ENCODE data around the gene ANKRD63. TPM values are rescaled to one million over a fixed set of nuclear protein-coding genes. Genes with fewer than 3 reads are reported as not detected.

ANKRD63 gene
- total and polyA plus RNA-seq, 2 of the 13 experiments (the other 11 are each of a cell fraction or from before 2014, with no cell fraction given), result not detected

GRCh38 chr15:40280260-40281056 is 2.4 kb downstream of the ANKRD63 start (continued):
- no peak for TF ChIP-seq ZNF256 (CRISPR knock-in tag; conservative IDR thresholded peaks at IDR 0.05)
- TF ChIP-seq ZMYM3 (CRISPR knock-in tag; IDR thresholded peaks at IDR 0.05), result no peak

- DNase-seq (ENCODE audit: low spot score) (peak; percentile 29), ATAC-seq (peak; percentile 73), FAIRE-seq (peak; percentile 47)
- CTCF ChIA-PET (ENCODE audit: low intra/inter-chr PET ratio, low total read pairs), result interaction anchor here (1.0 to 2.3 kb wide), 3 partner anchors 30 to 142 kb away, joined by 5 to 17 read pairs (median 8); no protein-coding TSS in a partner anchor
- 19% methylated on average over 23 of the region's 40 CpGs for WGBS (ENCODE audit: low lambda C conversion rate)
- H3K9me3 ChIP-seq (ENCODE audit: low read length), result no peaks in the 10 kb centered on the region
- H3K4me1 ChIP-seq (ENCODE audit: insufficient read depth, low read length), result peaks cover 20% of the 10 kb centered on the region
- POLR2A ChIA-PET, result interaction anchor here (0.6 kb wide), 1 partner anchor 118 kb away, joined by 3 read pairs; no protein-coding TSS in a partner anchor
- H3K4me2 ChIP-seq (ENCODE audit: low read depth, low read length), result peak overlapping the region; percentile 69
- in situ Hi-C loops (cut with HindIII; ENCODE audit: extremely low pct_ligation_motif_present, low pct_unique_long_range_greater_than_20kb), result loop anchor here (5.0 kb wide), 1 partner anchor 33 kb away; no protein-coding TSS in a partner anchor
- no peak overlapping the region for H3K27ac ChIP-seq (ENCODE audit: extremely low read length, insufficient read depth, low read length)
- BruUV-seq (replicated peaks), result no TSS peak
- H3K4me3 ChIP-seq (replicated peaks in 1 of 3; ENCODE audit: insufficient read depth in 1 of 3, low read depth in 2 of 3, low read length in 3 of 3), result peak overlapping the region in 1 of 3 experiments; percentile 54; a peak in 1 of 6 replicates
- intact Hi-C loops (cut with micrococcal nuclease; ENCODE audit: unreplicated experiment), result loop anchor here (1.0 to 10.0 kb wide), 2 partner anchors 31 to 175 kb away; partner anchors contain the start of gene BMF
- no peaks in the 10 kb centered on the region for H3K79me2 ChIP-seq (ENCODE audit: insufficient read depth, low read length)
- no peaks in the 10 kb centered on the region for H3K36me3 ChIP-seq (replicated peaks in 1 of 2; ENCODE audit: control insufficient read depth in 1 of 2, insufficient read depth in 2 of 2, low read length in 2 of 2)
- no peak overlapping the region for H3K9ac ChIP-seq (ENCODE audit: insufficient read depth, low read depth, low read length)
- no peaks in the 10 kb centered on the region for H4K20me1 ChIP-seq (ENCODE audit: insufficient read depth, low read length)
- no peak overlapping the region for H2AFZ ChIP-seq (ENCODE audit: low read length)
- peaks cover 5 to 56% of the 10 kb centered on the region in 2 experiments for H3K27me3 ChIP-seq (ENCODE audit: control insufficient read depth in 1 of 2, insufficient read depth in 2 of 2, low read length in 2 of 2)
- TF ChIP-seq YEATS2 (CRISPR knock-in tag; IDR thresholded peaks at IDR 0.05; ENCODE audit: borderline replicate concordance) (peak; percentile 36; the same call in 1 of the 2 replicates), YY1 (IDR thresholded peaks at IDR 0.05; ENCODE audit: insufficient read depth, insufficient replicate concordance, low read depth, low read length) (peak; percentile 50), EHMT2 (IDR thresholded peaks at IDR 0.05; ENCODE audit: borderline replicate concordance, low read depth, low read length) (no peak), ZNF160 (CRISPR knock-in tag; IDR thresholded peaks at IDR 0.05) (no peak), ZNF687 (CRISPR knock-in tag; IDR thresholded peaks at IDR 0.05) (peak; percentile 83), TOE1 (CRISPR knock-in tag; IDR thresholded peaks at IDR 0.05) (no peak), ZBTB1 (CRISPR knock-in tag; IDR thresholded peaks at IDR 0.05; ENCODE audit: borderline replicate concordance) (no peak), JARID2 (CRISPR knock-in tag; IDR thresholded peaks at IDR 0.05; ENCODE audit: insufficient replicate concordance) (no peak), STAG1 (CRISPR knock-in tag; IDR thresholded peaks at IDR 0.05) (peak; percentile 82), ZNF446 (CRISPR knock-in tag; IDR thresholded peaks at IDR 0.05) (no peak), KDM5A (IDR thresholded peaks at IDR 0.05; ENCODE audit: borderline replicate concordance, low read length) (no peak), ZNF33A (CRISPR knock-in tag; IDR thresholded peaks at IDR 0.05; ENCODE audit: borderline replicate concordance) (no peak), ZNF510 (CRISPR knock-in tag; IDR thresholded peaks at IDR 0.05; ENCODE audit: low read depth) (no peak), XRCC5 (optimal IDR thresholded peaks at IDR 0.05; ENCODE audit: low read length) (peak; percentile 58), KLF11 (CRISPR knock-in tag; IDR thresholded peaks at IDR 0.05) (no peak), ISX (CRISPR knock-in tag; conservative IDR thresholded peaks at IDR 0.05) (no peak)
Observed at GRCh38 chr15:40279437-40280141, 3.3 kb downstream of the ANKRD63 start.
